T47D (cell line): ENCODE data around the gene NSRP1.

Experiments
- DNase-seq, 2 experiments: peaks; one replicate each; pipeline versions ENCODE4 v3.0.0 to v3.0.0-alpha.2; 2011 to 2012; ENCODE audit warnings: low read depth in 1 of 2, low spot score in 1 of 2
- JUND ChIP-seq: IDR thresholded peaks from 2 replicates; pipeline ENCODE4 v1.6.1; 2012; ENCODE audit warnings: low read depth
- in situ Hi-C: cut with HindIII; loops from 2 replicates; pipeline ENCODE4 v1.10.0; 2016; ENCODE audit warnings: low sequenced_read_pairs, low pct_unique_long_range_greater_than_20kb

Gene NSRP1

DNA sequence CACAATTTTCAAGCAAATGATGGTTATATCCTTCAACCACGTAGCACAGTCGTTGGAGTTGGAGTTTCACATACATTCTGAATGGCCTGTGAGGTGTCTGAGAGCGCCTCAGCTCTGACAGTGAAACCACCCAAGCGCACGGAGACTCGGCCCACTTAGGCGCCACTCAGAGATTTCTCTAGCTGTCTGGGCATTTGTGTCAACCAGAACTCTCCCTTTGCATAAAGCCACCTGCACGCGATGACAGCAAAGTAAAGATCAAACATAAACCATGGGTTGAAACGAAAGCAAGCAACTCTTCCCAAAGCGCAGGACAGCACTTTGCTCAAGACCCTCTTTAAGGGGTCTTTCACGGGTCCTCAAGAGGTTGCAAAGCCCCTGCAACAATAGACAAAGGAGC, 118.3 kb downstream of the NSRP1 start:
- no peak for DNase-seq
- TF ChIP-seq JUND = no peak
- in situ Hi-C loops = no loop called here

DNA sequence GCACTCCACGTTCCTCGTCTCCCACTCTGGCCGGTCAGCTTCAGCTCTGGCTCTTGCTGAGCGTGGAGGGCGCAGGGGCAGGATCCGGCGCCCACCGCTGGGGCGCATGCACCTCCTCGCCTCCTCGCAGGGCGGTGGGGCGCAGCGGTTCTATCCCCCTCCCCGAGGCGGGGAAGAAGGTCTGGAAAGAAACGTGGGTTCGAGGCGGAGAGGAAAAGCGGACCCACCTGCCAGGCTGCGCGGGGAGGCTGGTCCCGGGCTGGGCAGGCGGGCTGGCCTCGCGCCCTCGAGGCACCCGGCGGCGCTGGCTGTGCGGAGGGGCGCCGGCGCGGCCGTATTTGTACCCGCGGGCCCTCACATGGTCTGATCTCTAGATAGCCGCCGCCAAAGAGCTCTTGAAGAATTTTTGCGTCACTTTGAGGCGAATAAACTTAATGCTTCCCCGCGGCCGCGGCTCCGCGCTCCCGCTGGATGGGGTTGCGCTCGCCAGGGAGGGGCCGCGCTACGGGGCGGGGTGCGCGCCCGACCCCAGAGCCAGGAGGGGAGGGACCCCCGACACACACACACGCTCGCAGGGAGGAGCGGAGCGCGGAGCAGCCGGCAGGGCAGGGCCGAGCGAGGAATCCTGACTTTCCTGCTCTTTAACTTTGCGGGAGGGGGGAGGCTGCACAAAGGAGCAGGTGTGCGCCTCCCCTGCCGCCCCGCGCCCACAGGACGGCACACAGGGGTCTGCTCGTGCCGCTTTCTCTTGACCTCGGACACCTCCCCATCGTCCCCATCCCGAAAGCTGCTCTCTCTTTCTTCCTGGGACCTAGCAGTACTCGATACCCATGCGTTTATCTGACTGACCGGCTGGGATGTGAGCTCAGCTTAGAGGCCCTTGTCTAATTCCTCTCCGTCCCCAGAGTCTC, 119.0 kb downstream of the NSRP1 start, which contains the start of gene SLC6A4:
TSS of gene SLC6A4 (minus strand) at position 312 of the 911 bp plus-strand sequence. CDS start 13,739 bp downstream, outside the sequence.
- DNase-seq = peak; percentile 61 to 71
- in situ Hi-C loops = no loop called here
- no peak for TF ChIP-seq JUND
